DMS53 (cell line): Measurements from ENCODE around the gene TXNRD2.
"Not testable (repeated sequence)": the region's sequence is repeated elsewhere in the genome, so short reads cannot be mapped to it uniquely, and the experiment has no call there.

Experiments
- DNase-seq: peaks from one replicate; lab custom pipeline; 2025; lab: John Stamatoyannopoulos, UW

TXNRD2 gene

GRCh38 chr22:19888131-19888746, 53.4 kb downstream of the TXNRD2 start:
- DNase-seq = no peak

DNA sequence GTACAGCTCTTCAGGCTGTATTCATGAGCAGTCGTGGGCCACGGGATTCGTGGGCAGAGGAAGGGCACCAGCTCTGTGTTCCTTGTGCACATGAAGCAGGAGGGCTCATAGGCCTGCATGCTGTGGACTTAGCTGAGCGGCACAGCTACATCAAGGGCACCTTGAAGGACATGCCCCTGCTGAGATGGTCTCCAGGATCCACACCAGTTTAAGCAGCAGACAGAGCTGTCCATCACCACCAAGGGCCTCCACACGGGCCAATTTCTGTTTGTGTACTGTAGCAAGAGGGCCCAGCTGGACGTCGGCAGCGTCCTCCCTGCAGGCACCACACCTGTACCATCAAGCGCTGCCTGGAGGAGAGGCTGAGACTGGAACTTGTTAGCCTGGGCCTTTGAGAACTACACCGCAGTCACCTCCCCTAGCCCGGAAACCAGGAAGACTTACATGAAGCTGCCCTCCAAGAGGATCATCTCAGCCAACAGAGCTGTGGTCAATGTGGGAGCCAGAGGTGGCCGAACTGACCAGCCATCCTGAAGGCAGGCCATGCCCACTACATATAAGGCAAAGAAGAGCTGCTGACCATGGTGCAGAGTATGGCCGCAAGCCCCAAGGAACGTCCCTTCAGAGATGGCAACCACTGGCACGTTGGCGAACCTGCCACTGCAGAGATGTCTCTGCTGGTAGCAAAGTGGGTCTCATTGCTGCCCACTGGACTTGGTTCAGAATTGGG, 54.2 kb downstream of the TXNRD2 start:
- no peak for DNase-seq

DNA sequence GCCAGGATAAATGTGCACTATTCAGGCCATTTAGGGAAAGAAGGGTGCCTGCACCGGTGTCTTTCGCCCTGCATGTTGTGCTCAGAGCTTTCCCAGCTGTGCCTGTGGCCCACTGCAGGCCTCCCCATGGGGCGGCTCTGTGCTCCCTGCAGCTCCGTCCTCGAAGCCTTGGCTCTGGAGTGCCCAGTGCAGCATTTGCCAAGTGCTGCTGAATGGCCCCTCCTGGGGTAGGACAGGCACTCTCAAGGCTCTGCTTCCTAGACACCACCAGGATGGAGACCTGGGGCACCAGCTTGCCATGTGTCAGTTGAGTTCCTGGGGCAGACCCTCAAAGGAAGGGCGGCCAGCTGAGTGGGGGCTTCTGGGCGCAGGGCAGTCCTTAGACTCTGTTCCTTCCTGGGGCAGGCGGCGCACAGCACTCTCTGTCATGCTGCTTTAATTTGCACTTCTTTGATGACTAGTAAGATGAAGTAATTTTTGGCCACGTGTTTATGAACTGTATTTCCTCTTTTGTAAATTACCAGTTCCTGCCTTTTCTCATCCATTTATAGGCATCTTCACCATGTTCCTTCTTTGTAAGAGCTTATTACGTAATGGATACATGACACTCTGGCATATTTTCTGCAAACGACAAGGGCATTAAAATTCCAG, 54.9 kb downstream of the TXNRD2 start:
- DNase-seq = no peak

DNA sequence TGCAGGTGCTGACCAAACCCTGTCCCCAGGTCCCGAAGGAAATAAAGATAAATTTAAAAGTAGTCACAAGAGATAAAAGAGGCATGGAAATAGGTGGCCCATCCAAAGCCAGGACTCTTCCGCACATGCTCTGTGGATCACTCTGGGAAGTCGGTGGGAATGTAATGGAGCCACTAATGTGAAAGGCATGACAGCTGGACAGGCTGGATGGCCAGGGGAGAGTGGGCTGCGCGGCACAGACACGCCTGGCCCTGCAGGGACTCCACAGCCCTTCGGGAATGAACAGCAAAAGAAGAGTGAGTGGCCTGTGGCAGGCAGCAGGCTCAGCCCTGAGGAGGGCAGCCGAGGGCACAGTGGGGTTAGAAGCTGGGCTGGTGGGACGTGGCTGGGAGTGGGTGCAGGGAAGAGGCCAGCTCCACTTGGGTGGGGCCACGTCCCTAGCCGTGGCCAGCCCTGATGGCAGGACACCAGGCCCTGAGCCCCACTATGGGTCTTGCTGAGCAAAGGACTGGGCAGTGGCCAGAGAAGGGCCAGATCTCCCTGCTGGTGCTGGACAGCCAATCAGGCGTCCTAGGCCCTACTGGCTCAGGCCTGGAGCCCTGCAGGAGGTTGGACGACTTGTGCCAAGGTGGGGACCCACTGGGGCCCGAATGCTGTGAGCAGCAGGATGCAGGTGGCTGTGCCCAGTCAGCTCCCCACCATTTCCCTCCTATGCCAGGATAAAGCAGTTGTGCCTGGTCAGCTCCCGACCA, 55.6 kb downstream of the TXNRD2 start:
- no peak for DNase-seq

- no peak for DNase-seq
Measured at GRCh38 chr22:19884954-19885751, 56.5 kb downstream of the TXNRD2 start.

- DNase-seq = no peak
Measured at GRCh38 chr22:19884161-19884953, 57.3 kb downstream of the TXNRD2 start.

DNA sequence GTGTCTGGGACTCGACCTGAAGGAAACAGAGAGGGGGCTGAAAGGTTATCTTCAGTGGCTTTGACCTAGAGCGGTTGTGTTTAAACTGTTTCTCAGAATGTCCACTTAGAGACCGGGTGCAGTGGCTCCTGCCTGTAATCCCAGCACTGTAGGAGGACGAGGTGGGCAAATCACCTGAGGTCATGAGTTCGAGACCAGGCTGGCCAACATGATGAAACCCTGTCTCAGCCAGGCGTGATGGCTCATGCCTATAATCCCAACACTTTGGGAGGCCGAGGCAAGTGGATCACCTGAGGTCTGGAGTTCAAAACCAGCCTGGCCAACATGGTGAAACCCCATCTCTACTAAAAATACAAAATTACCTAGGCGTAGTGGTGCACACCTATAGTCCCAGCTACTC, 58.2 kb downstream of the TXNRD2 start:
- not testable (repeated sequence) for DNase-seq

DNA sequence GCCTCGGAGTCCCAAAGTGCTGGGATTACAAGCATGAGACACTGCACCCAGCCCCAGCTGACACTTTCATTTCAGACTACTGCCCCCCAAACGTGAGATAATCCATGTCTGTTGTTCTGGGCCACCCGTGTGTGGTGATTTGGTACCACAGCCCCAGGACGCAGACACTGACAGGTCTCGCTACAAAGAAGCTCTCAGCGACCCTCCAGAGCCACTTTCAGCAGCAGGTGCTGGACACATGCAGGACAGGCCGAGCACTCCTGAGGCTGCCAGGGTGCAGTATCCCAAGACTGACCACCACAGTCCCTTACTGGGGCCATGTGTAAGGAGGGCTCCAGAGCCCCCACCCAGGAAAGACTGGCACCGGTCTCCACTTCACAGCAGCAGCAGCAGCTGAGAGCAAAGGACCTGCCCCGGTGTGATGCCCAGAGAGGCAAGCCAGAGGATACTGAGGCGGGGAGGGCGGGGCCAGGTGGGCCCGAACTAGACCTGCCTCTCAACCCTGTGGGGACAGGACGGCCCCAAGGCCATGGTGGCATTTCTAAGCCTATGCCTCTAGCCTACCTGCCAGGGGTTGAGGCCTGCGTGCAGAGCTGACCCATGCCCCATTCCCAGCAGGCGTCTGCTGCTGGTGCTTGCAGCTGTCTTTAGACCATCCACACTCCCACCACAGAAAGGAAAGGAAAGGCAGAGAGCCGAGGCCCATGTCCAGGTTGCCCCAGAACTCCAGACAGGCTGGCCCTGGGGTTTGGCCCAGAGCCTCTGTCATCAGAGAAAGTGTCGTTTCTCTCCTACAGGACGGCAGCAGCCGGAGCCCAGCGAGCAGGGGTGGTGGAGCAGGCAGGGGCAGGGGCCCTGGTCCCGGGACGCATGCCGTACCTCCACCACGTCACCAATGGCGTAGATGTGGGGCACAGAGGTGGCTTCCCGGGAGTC, 58.9 kb downstream of the TXNRD2 start:
- no peak for DNase-seq

- no peak for DNase-seq
Measured at GRCh38 chr22:19880786-19881569, 60.6 kb downstream of the TXNRD2 start.

DNA sequence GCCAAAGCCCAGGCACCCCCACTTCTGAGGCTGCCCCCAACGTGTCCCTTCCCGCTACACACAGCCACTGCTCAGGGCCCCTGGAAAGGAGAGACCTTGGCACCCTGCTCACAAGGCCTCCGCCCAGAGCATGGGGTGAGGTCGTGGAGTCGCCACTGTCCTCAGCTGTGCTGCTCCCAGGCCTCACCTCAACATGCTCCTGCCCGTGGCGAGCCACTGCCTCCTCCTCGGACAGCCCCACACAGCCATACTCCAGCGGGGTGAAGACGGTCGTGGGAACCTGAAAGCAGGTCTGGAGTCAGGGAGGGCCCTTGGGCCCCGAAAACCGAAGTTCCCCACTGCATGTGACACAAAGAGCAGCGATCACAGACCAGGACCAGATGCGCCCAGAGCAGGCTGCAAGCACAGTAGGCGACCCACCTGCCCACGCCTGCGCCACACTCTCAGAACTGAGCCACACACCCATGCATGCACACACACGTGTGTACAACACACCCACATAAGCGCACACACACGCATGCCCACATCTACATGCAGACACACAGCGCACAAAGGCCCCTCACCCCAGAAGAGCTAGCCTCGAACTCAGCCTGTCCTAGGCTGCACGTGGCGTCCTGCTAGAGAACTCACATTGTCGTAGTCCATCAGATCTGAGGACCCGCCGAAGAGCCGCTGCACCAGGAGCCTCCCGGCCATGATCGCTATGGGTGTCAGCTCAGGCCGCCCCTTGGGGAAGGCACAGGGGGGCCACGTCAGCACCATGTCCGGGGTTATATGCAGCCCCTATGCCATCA, 61.4 kb downstream of the TXNRD2 start:
- DNase-seq = no peak

- DNase-seq = no peak
Measured at GRCh38 chr22:19879643-19879991, 62.0 kb downstream of the TXNRD2 start.

GRCh38 chr22:19879246-19879570, 62.4 kb downstream of the TXNRD2 start:
- DNase-seq = no peak

DNA sequence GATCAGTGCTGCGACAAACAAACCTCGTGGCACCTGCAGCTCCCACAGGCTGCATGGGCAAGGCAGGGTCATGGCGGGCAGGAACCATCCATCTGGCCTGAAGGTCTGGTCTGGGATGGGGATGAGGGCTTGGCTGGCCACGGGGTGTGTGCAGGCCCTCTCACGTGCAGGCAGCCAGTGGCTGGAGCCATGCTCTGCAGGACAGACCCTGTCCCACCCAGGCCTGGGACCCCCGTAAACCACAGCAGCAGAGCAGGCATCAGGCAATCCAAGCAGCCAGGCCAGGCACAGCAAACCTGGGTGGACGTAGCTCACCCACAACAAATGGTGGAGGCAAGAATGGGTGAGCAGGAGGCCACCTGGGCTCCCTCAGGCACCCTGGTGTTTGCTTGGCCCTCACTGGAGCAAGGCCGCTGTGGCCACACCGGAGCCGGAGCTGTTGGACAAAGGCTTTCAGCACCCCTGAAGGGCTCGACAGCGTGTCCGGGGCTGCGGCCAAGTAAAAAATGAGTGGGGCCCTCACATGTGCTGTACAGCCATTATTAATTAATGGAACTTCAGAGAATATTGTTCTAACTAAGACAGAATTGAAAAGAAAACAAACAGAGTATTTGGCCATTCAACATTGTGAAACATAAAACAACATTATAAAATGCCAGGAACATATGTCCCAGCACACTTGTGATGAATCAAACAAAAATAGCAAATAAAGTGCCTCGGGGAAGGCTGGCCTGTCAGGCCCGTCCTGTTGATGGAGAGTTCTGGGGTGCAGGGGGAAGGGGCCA, 63.0 kb downstream of the TXNRD2 start:
- no peak for DNase-seq

DNA sequence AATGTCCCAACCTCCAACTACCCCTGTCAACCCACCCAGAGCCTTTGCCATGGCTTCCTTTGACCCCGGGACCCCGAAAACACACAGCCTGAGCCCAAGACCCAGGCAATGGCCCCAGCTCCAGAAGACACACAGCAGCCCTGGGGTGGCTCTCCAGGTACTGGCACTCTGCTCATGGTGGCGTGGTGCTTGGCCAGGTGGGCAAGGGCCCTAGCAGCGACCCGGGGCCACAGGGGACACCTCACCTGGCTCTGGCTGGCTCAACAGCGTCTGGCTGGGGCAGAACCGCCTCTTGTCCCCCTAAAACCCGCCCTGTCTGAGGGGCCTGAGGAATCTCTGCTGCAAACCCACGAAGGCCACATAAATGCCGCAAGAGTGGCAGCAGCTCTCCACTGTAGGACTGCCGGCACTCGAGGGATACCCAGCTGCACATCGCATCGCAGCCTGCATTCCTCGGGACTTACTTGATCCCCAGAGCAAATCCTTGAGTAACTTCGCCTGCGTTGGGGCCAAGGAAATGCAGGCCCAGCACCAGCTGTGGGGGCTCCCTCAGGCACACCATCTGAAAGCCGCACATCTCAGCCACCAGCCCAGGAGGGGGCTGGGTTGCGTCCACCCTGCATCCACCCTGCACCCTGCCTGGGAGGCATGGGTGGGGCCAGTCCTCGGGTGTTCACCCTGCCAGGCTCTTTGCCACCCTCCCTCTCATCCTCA, 63.8 kb downstream of the TXNRD2 start:
- DNase-seq = no peak

DNA sequence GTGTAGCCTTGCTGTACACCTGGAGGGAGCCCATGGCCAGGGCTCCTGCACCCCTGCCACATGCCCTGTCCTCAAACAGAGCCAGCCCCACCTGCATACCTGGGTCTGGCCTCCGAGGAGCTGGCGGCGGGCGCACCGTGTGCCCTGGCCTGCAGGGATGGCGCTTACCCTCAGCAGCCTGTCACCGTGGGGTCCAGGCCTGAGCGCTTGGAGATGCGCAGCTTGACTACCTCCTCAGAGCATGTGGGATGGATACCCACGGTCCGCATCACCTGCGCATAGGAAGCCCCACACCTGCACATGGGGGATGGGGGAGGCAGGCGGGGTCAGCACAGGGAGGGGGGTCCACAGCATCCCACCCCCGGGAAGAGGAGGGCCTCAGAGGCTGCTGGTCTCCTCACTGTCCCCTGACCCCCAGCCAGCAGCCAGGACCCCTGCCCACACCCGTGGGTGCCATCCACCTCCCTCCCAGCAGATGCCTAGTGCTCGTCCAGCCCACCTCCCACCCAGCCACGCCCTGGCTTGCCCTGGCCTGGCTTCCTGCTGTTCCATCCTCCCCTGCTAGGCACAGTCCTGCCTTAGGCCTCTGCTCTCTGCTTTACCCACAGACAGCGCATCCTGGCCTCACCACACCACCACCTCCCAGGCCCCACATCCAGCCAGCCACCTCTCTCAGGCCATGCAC, 64.5 kb downstream of the TXNRD2 start:
- no peak for DNase-seq

- no peak for DNase-seq
Measured at GRCh38 chr22:19876314-19876940, 65.2 kb downstream of the TXNRD2 start.
